Mesendoderm (in vitro differentiated cells): ENCODE results near the gene PLCL2.

Experiments used
- DNase-seq: peaks from one replicate; pipeline ENCODE4 v3.0.0; 2013
- H2AK5ac ChIP-seq: 2 replicates; pipeline ENCODE4 v1.6.1; 2013; ENCODE audit warnings: low read length, inconsistent platforms
- H2BK120ac ChIP-seq: 2 replicates; pipeline ENCODE4 v1.6.1; 2013; ENCODE audit warnings: low read depth, mild to moderate bottlenecking, low read length, moderate library complexity, mixed read lengths
- H2BK15ac ChIP-seq: replicated peaks from 2 replicates; pipeline ENCODE4 v1.6.1; 2013; ENCODE audit warnings: low read depth, mild to moderate bottlenecking, moderate library complexity
- H2BK5ac ChIP-seq: 2 replicates; pipeline ENCODE4 v1.6.1; 2013; ENCODE audit warnings: low read length, inconsistent platforms
- H3K18ac ChIP-seq: 2 replicates; pipeline ENCODE4 v1.6.1; 2013; ENCODE audit warnings: mild to moderate bottlenecking, low read length, mixed read lengths
- H3K23ac ChIP-seq: one replicate; pipeline ENCODE4 v1.6.1; 2013; ENCODE audit warnings: low read length
- H3K27ac ChIP-seq: 2 replicates; pipeline ENCODE4 v1.5.1; 2013; ENCODE audit warnings: low read depth, mild to moderate bottlenecking, inconsistent platforms, low read length, moderate library complexity
- H3K27me3 ChIP-seq: 2 replicates; pipeline ENCODE4 v1.6.1; 2013; ENCODE audit warnings: low read length, control low read depth, mild to moderate bottlenecking, inconsistent platforms; ENCODE audit not compliant: insufficient read depth, poor library complexity
- H3K36me3 ChIP-seq: 2 replicates; pipeline ENCODE4 v1.6.1; 2013; ENCODE audit warnings: low read length, inconsistent platforms; ENCODE audit not compliant: control insufficient read depth, insufficient read depth
- H3K4ac ChIP-seq: one replicate; pipeline ENCODE4 v1.6.1; 2013; ENCODE audit warnings: low read depth, mild to moderate bottlenecking, low read length, moderate library complexity
- H3K4me1 ChIP-seq: 2 replicates; pipeline ENCODE4 v1.6.1; 2013; ENCODE audit warnings: low read depth, low read length, inconsistent platforms; ENCODE audit not compliant: control insufficient read depth
- H3K4me2 ChIP-seq: 2 replicates; pipeline ENCODE4 v1.6.1; 2013; ENCODE audit warnings: low read length
- H3K4me3 ChIP-seq: 2 replicates; pipeline ENCODE4 v1.5.1; 2013; ENCODE audit warnings: mild to moderate bottlenecking, low read length
- H3K56ac ChIP-seq: one replicate; pipeline ENCODE4 v1.6.1; 2013; ENCODE audit warnings: low read length
- H3K79me1 ChIP-seq: 2 replicates; pipeline ENCODE4 v1.6.1; 2013; ENCODE audit warnings: low read length, inconsistent platforms
- H3K79me2 ChIP-seq: 2 replicates; pipeline ENCODE4 v1.6.1; 2013; ENCODE audit warnings: mild to moderate bottlenecking, low read length; ENCODE audit not compliant: control insufficient read depth, insufficient read depth
- H3K9ac ChIP-seq: 2 replicates; pipeline ENCODE4 v1.6.1; 2013; ENCODE audit warnings: low read length, inconsistent platforms
- H4K5ac ChIP-seq: one replicate; pipeline ENCODE4 v1.6.1; 2013; ENCODE audit warnings: low read length
- H4K8ac ChIP-seq: one replicate; pipeline ENCODE4 v1.6.1; 2013; ENCODE audit warnings: low read depth, mild to moderate bottlenecking, control low read depth, low read length, moderate library complexity
- WGBS: extraction: QIAGEN DNeasy Blood & Tissue Kit; methylation state at CpG from one replicate; pipeline ENCODE4 v1.1.7; 2013; ENCODE audit warnings: low lambda C conversion rate, missing lambda C conversion rate; ENCODE audit not compliant: insufficient coverage; ENCODE audit errors: extremely low coverage; 5-methylcytosine and 5-hydroxymethylcytosine counted together

Gene PLCL2

GRCh38 chr3:16844791-16845190, 40.0 kb upstream of the PLCL2 start:
- H3K4ac ChIP-seq, result no peak overlapping the region
- H4K5ac ChIP-seq, result no peak overlapping the region
- no peak overlapping the region for H3K18ac ChIP-seq
- H3K4me2 ChIP-seq, result no peak overlapping the region
- H3K9ac ChIP-seq, result no peak overlapping the region
- H3K79me1 ChIP-seq, result no peaks in the 10 kb centered on the region
- H3K79me2 ChIP-seq, result no peaks in the 10 kb centered on the region
- DNase-seq, result no peak
- H3K23ac ChIP-seq, result no peak overlapping the region
- H2BK120ac ChIP-seq, result no peak overlapping the region
- no peak overlapping the region for H3K4me3 ChIP-seq
- H3K27me3 ChIP-seq, result no peaks in the 10 kb centered on the region
- H3K4me1 ChIP-seq, result no peaks in the 10 kb centered on the region
- no peak overlapping the region for H4K8ac ChIP-seq
- H2AK5ac ChIP-seq, result no peak overlapping the region
- H2BK5ac ChIP-seq, result no peak overlapping the region
- H3K36me3 ChIP-seq, result no peaks in the 10 kb centered on the region
- no peak overlapping the region for H3K56ac ChIP-seq
- no peak overlapping the region for H3K27ac ChIP-seq
- no CpG with 5 or more reads among the region's 1 CpG for WGBS
- no peak overlapping the region for H2BK15ac ChIP-seq

- Histone ChIP-seq H3K27ac (no peak overlapping the region), H3K36me3 (no peaks in the 10 kb centered on the region), H3K4me1 (no peaks in the 10 kb centered on the region), H3K4ac (no peak overlapping the region), H3K9ac (no peak overlapping the region), H2BK5ac (no peak overlapping the region), H3K56ac (no peak overlapping the region), H2BK120ac (no peak overlapping the region), H4K5ac (no peak overlapping the region), H3K27me3 (no peaks in the 10 kb centered on the region), H3K23ac (no peak overlapping the region), H3K79me2 (no peaks in the 10 kb centered on the region), H3K4me2 (no peak overlapping the region), H3K18ac (no peak overlapping the region), H2BK15ac (no peak overlapping the region), H3K4me3 (no peak overlapping the region), H2AK5ac (no peak overlapping the region), H3K79me1 (no peaks in the 10 kb centered on the region), H4K8ac (no peak overlapping the region)
- no CpG with 5 or more reads among the region's 5 CpGs for WGBS
- no peak for DNase-seq
These were observed 38.2 kb upstream of the PLCL2 start for GRCh38 chr3:16846373-16847080.

- Histone ChIP-seq H3K23ac (no peak overlapping the region), H3K79me1 (no peaks in the 10 kb centered on the region), H3K36me3 (no peaks in the 10 kb centered on the region), H3K27ac (no peak overlapping the region), H3K18ac (no peak overlapping the region), H3K79me2 (no peaks in the 10 kb centered on the region), H3K27me3 (no peaks in the 10 kb centered on the region), H2BK5ac (no peak overlapping the region), H3K4me2 (no peak overlapping the region), H4K5ac (no peak overlapping the region), H4K8ac (no peak overlapping the region), H2AK5ac (no peak overlapping the region), H3K4me1 (no peaks in the 10 kb centered on the region), H3K4ac (no peak overlapping the region), H2BK15ac (no peak overlapping the region), H3K9ac (no peak overlapping the region), H3K56ac (no peak overlapping the region), H2BK120ac (no peak overlapping the region), H3K4me3 (no peak overlapping the region)
- DNase-seq, result no peak
- no CpG with 5 or more reads among the region's 2 CpGs for WGBS
These were observed 36.7 kb upstream of the PLCL2 start for GRCh38 chr3:16848007-16848406.

GRCh38 chr3:16849229-16849628, 35.5 kb upstream of the PLCL2 start:
- no peak overlapping the region for H3K4me2 ChIP-seq
- no peak overlapping the region for H3K18ac ChIP-seq
- H2BK5ac ChIP-seq, result no peak overlapping the region
- no CpG with 5 or more reads among the region's 8 CpGs for WGBS
- H3K79me1 ChIP-seq, result no peaks in the 10 kb centered on the region
- DNase-seq, result peak; percentile 41
- no peaks in the 10 kb centered on the region for H3K27me3 ChIP-seq
- H2AK5ac ChIP-seq, result no peak overlapping the region
- no peak overlapping the region for H2BK15ac ChIP-seq
- H2BK120ac ChIP-seq, result no peak overlapping the region
- H3K23ac ChIP-seq, result no peak overlapping the region
- H3K56ac ChIP-seq, result no peak overlapping the region
- H3K4ac ChIP-seq, result no peak overlapping the region
- no peak overlapping the region for H3K4me3 ChIP-seq
- H3K4me1 ChIP-seq, result no peaks in the 10 kb centered on the region
- H3K9ac ChIP-seq, result no peak overlapping the region
- no peak overlapping the region for H3K27ac ChIP-seq
- no peaks in the 10 kb centered on the region for H3K36me3 ChIP-seq
- no peak overlapping the region for H4K8ac ChIP-seq
- no peaks in the 10 kb centered on the region for H3K79me2 ChIP-seq
- H4K5ac ChIP-seq, result no peak overlapping the region

- peak; percentile 23 for DNase-seq
- Histone ChIP-seq H3K79me2 (no peaks in the 10 kb centered on the region), H2BK120ac (no peak overlapping the region), H3K9ac (no peak overlapping the region), H2AK5ac (no peak overlapping the region), H3K4me1 (no peaks in the 10 kb centered on the region), H3K4me2 (no peak overlapping the region), H3K18ac (no peak overlapping the region), H2BK5ac (no peak overlapping the region), H4K8ac (no peak overlapping the region), H3K27me3 (no peaks in the 10 kb centered on the region), H2BK15ac (no peak overlapping the region), H3K4ac (no peak overlapping the region), H3K36me3 (no peaks in the 10 kb centered on the region), H3K79me1 (no peaks in the 10 kb centered on the region), H3K4me3 (no peak overlapping the region), H3K23ac (no peak overlapping the region), H4K5ac (no peak overlapping the region), H3K27ac (no peak overlapping the region), H3K56ac (no peak overlapping the region)
- no CpG with 5 or more reads among the region's 3 CpGs for WGBS
These were observed 35.0 kb upstream of the PLCL2 start for GRCh38 chr3:16849795-16850194.

- no peak overlapping the region for H3K9ac ChIP-seq
- H2BK5ac ChIP-seq, result no peak overlapping the region
- H3K27ac ChIP-seq, result no peak overlapping the region
- H2BK120ac ChIP-seq, result no peak overlapping the region
- WGBS, result no CpG with 5 or more reads among the region's 1 CpG
- no peak overlapping the region for H4K8ac ChIP-seq
- no peak overlapping the region for H4K5ac ChIP-seq
- no peaks in the 10 kb centered on the region for H3K27me3 ChIP-seq
- no peaks in the 10 kb centered on the region for H3K36me3 ChIP-seq
- no peaks in the 10 kb centered on the region for H3K79me2 ChIP-seq
- H3K23ac ChIP-seq, result no peak overlapping the region
- no peak overlapping the region for H3K56ac ChIP-seq
- H2BK15ac ChIP-seq, result no peak overlapping the region
- H3K4me2 ChIP-seq, result no peak overlapping the region
- no peak overlapping the region for H3K4me3 ChIP-seq
- no peak overlapping the region for H3K4ac ChIP-seq
- H3K18ac ChIP-seq, result no peak overlapping the region
- no peaks in the 10 kb centered on the region for H3K4me1 ChIP-seq
- H2AK5ac ChIP-seq, result no peak overlapping the region
- no peak for DNase-seq
- no peaks in the 10 kb centered on the region for H3K79me1 ChIP-seq
These were observed 29.3 kb upstream of the PLCL2 start for GRCh38 chr3:16855497-16855896.
